Adrenal gland (tissue), 12 donors: Measurements from ENCODE around the gene PON3. TPM values are rescaled to one million over a fixed set of nuclear protein-coding genes. Genes with fewer than 3 reads are reported as not detected.

Source experiments
- DNase-seq, 7 donors: peaks; one replicate each; pipeline ENCODE4 v3.0.0-alpha.2; 2019 to 2020
- H3K27ac ChIP-seq, 5 donors: fragments of 200-600 bp; sonication (generic) in 4 of 5; 1 replicate in 3 of 5; 2 replicates in 2 of 5; pipeline versions ENCODE4 v1.5.1 to v1.8.0; 2016 to 2020; ENCODE audit warnings: mild to moderate bottlenecking in 1 of 5
- H3K27me3 ChIP-seq: fragments of 200-600 bp; 2 replicates; pipeline ENCODE4 v1.8.0; 2021
- H3K36me3 ChIP-seq, 2 donors: fragments of 200-600 bp; replicated peaks in 1 of 2; 1 replicate in 1 of 2; 2 replicates in 1 of 2; pipeline versions ENCODE4 v1.5.1 to v1.8.0; 2018 to 2022
- H3K4me1 ChIP-seq, 2 donors: fragments of 200-600 bp; replicated peaks in 1 of 2; 1 replicate in 1 of 2; 2 replicates in 1 of 2; pipeline versions ENCODE4 v1.5.1 to v1.8.0; 2018 to 2021
- H3K4me3 ChIP-seq, 4 donors: fragments of 200-600 bp; sonication (generic) in 3 of 4; one replicate each; pipeline ENCODE4 v1.5.1; 2016 to 2018
- H3K9me3 ChIP-seq, 3 donors: fragments of 200-600 bp; sonication (generic) in 1 of 3; replicated peaks in 1 of 3; 1 replicate in 2 of 3; 2 replicates in 1 of 3; pipeline versions ENCODE4 v1.5.1 to v1.8.0; 2016 to 2021
- POLR2A ChIP-seq, 2 donors: fragments of 450-650 bp; IDR thresholded peaks; one replicate each; pipeline ENCODE4 v1.6.1; 2017; ENCODE audit warnings: antibody characterized with exemption in 2 of 2, mild to moderate bottlenecking in 2 of 2, moderate library complexity in 1 of 2
- WGBS, 4 donors: extraction: QIAGEN DNeasy Blood & Tissue Kit in 2 of 4; methylation state at CpG; one replicate each; pipeline versions ENCODE4 v1.1.5 to v1.1.7; 2013 to 2017; 5-methylcytosine and 5-hydroxymethylcytosine counted together
- intact Hi-C, 2 donors: fragments of 100-400 bp; cut with DNase I; formaldehyde crosslinking; loops; one replicate each; pipeline versions ENCODE4 v1.14.1 to v1.15.0; 2022 to 2023
- polyA plus RNA-seq, 3 donors: library from polyadenylated mRNA; stranded (reverse); fragments of 200-250 nt in 2 of 3; fragments of 350-450 nt in 1 of 3; fragmentation: Illumina TruSeq in 1 of 3; extraction: RNeasy Lipid Tissue Mini Kit (QIAGEN cat#74804) in 1 of 3; gene quantifications; one replicate each; pipeline ENCODE4 v1.2.3, GENCODE V29; 2013 to 2014
- total RNA-seq, 9 donors: library from RNA; depleted of rRNA in 4 of 9; stranded (reverse); fragments of >200 nt in 4 of 9; fragments of 120-200 nt in 1 of 9; fragmentation: NEBNext Ultra II Directional in 1 of 9; extraction: Animal tissue kit (Norgen Biotek cat#: 25700) in 1 of 9; gene quantifications; one replicate each; pipeline versions ENCODE4 v1.1.0 to v1.2.4, GENCODE V29; 2013 to 2023
- TF ChIP-seq, protein P1 (sequence below), 6 experiments: fragments of 450-650 bp in 4 of 6; fragments of 200-600 bp in 2 of 6; sonication (generic) in 1 of 6; IDR thresholded peaks; 1 replicate in 5 of 6; 2 replicates in 1 of 6; pipeline versions ENCODE4 v1.5.1 to v1.8.0; 2016 to 2021; ENCODE audit warnings: antibody characterized with exemption in 6 of 6, mild to moderate bottlenecking in 2 of 6, moderate library complexity in 1 of 6
- donor health status: healthy with polysubstance abuse.
- donor health status: Bipolar disorder and iron deficiency.
- donor health status: DM: yes; HTN: yes; CAD: no.
- donor health status: DM: no; HTN: no; CAD: no.
- donor health status: DM: no; HTN: no; CAD: no.
- donor health status: DM: yes; HTN: yes; CAD: no.

Gene PON3
- total and polyA plus RNA-seq, 12 donors, result 1.2 to 18.9 (median 3.0) TPM

DNA sequence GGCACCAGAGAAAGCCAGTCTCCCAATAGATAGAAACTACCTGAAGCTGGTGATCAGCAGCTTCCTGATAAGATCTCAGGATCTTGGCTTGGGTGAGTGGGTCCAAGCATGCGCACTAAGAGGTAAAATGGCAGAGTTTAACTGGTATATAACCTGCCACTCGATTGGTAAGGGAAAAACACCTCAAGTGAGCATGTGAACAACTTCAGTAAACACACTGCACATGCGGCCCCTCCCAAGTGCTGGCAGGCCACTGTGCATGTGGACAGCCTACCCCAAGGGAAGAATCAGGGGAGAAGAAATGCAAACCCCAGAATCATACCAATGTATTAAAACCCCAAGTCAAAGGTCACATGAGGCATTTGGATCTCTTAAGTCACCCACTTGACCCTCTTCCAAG is 54.1 kb downstream of the PON3 start:
- no peak overlapping the region for H3K4me3 ChIP-seq
- 84 to 96% (median 92%) methylated on average over 3 of the region's 3 CpGs for whole genome bisulfite sequencing, 4 donors
- DNase-seq, result no peak
- intact Hi-C loops, result no loop called here
- H3K27ac ChIP-seq, result no peak overlapping the region
- no peaks in the 10 kb centered on the region for H3K36me3 ChIP-seq
- H3K9me3 ChIP-seq, result no peaks in the 10 kb centered on the region
- H3K4me1 ChIP-seq, result peaks cover 10 to 11% of the 10 kb centered on the region in 2 donors
- H3K27me3 ChIP-seq, result no peaks in the 10 kb centered on the region
- TF ChIP-seq, protein P1, sequence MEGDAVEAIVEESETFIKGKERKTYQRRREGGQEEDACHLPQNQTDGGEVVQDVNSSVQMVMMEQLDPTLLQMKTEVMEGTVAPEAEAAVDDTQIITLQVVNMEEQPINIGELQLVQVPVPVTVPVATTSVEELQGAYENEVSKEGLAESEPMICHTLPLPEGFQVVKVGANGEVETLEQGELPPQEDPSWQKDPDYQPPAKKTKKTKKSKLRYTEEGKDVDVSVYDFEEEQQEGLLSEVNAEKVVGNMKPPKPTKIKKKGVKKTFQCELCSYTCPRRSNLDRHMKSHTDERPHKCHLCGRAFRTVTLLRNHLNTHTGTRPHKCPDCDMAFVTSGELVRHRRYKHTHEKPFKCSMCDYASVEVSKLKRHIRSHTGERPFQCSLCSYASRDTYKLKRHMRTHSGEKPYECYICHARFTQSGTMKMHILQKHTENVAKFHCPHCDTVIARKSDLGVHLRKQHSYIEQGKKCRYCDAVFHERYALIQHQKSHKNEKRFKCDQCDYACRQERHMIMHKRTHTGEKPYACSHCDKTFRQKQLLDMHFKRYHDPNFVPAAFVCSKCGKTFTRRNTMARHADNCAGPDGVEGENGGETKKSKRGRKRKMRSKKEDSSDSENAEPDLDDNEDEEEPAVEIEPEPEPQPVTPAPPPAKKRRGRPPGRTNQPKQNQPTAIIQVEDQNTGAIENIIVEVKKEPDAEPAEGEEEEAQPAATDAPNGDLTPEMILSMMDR (IDR thresholded peaks at IDR 0.05), result no peak
- TF ChIP-seq POLR2A (IDR thresholded peaks at IDR 0.05), result no peak

DNA sequence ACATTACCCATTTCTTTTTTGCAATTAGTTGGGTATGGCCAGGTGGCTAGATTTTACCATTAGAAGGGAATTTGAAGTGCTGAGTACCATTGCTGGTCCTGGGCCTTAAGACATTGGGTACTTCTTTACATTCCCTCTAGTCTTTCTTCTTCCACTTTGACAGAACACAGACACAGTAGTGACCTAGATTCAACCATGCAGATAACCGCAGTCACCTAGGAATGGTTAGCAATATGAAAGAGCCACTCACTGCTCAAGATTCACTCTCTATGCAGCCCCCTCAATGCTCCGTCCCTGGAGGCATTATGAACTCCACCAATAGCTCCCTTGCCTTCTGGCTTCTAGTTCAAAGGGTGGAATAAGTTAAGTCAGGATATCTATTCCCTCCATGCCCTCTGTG is 55.7 kb downstream of the PON3 start:
- WGBS, 4 donors, result 90 to 97% (median 96%) methylated on average over 2 of the region's 2 CpGs
- no peak for TF ChIP-seq POLR2A (IDR thresholded peaks at IDR 0.05)
- TF ChIP-seq, protein P1 (IDR thresholded peaks at IDR 0.05), result no peak
- H3K27me3 ChIP-seq, result no peaks in the 10 kb centered on the region
- H3K27ac ChIP-seq, result no peak overlapping the region
- H3K9me3 ChIP-seq, result no peaks in the 10 kb centered on the region
- no peak overlapping the region for H3K4me3 ChIP-seq
- H3K36me3 ChIP-seq, result no peaks in the 10 kb centered on the region
- H3K4me1 ChIP-seq, result peaks cover 10 to 11% of the 10 kb centered on the region in 2 donors
- intact Hi-C loops, result no loop called here
- DNase-seq, result no peak

DNA sequence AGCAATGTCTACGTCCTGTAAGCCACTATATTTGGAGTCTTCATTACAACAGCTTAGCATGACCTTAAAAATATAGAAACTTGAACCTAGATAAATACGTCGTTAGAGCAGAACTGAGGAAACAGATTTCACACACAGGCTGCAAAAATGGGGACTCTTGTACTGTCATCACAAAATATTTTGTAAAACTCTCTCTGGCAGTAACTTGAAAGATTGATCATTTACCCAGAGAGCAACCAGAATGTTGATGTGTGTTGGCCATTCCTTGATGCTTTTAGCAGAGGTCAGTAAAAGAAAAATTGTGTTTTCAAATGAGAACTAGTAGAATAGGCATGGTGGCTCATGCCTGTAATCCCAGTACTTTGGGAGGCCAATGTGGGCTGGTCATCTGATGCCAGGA is 57.3 kb downstream of the PON3 start:
- intact Hi-C loops, result no loop called here

DNA sequence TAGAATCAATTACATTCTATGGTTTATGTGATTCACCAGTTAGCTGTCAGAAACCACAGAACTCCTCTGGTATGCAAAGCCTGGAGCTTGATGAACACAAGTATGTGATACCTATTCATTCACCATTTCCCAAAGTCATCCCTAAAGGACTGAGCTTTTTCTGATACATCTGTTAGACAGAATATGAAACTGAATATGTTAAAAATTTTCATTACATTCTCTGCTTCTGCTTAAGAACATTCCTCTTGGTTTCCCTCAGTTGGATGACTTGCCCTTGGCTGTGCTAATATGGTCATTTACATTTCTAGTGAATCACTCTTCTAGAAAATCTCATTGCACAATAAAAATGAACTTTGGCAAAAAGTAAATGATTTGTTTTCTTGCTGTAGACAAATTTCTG is 61.1 kb downstream of the PON3 start:
- H3K9me3 ChIP-seq, result no peaks in the 10 kb centered on the region
- intact Hi-C loops, result no loop called here
- TF ChIP-seq, protein P1 (IDR thresholded peaks at IDR 0.05), result no peak
- no peak for TF ChIP-seq POLR2A (IDR thresholded peaks at IDR 0.05)
- peaks cover 4 to 13% of the 10 kb centered on the region in 2 donors for H3K4me1 ChIP-seq
- H3K4me3 ChIP-seq, result no peak overlapping the region
- H3K27me3 ChIP-seq, result no peaks in the 10 kb centered on the region
- H3K27ac ChIP-seq, result peak overlapping the region in 2 of 5 donors; percentile 10 to 28
- DNase-seq, result peak in 1 of 7 donors; percentile 33
- no peaks in the 10 kb centered on the region for H3K36me3 ChIP-seq

More for the DNA sequence above, 57.3 kb downstream of the PON3 start:
- TF ChIP-seq POLR2A (IDR thresholded peaks at IDR 0.05), result no peak
- TF ChIP-seq, protein P1 (IDR thresholded peaks at IDR 0.05), result no peak
- H3K27me3 ChIP-seq, result no peaks in the 10 kb centered on the region
- DNase-seq, result no peak
- H3K4me1 ChIP-seq, result peaks cover 0 to 9% of the 10 kb centered on the region in 2 donors
- no peaks in the 10 kb centered on the region for H3K36me3 ChIP-seq
- no peak overlapping the region for H3K4me3 ChIP-seq
- H3K27ac ChIP-seq, result no peak overlapping the region
- 75 to 91% (median 83%) methylated on average over 3 of the region's 3 CpGs for WGBS, 4 donors
- H3K9me3 ChIP-seq, result no peaks in the 10 kb centered on the region
